ENCODE data around the gene KRTAP10-2. TPM values are rescaled to one million over a fixed set of nuclear protein-coding genes. Genes with fewer than 3 reads are reported as not detected.

The KRTAP10-2 gene
- total RNA-seq, 1 donor from 2014 or later = not detected

- Mint-ChIP-seq H3K4me1 (ENCODE audit: low read depth) (no peaks in the 10 kb centered on the region), H3K4me3 (ENCODE audit: unreplicated experiment) (no peak overlapping the region), H3K9me3 (ENCODE audit: low read depth) (no peaks in the 10 kb centered on the region), H3K36me3 (ENCODE audit: low read depth) (no peaks in the 10 kb centered on the region), H3K27me3 (ENCODE audit: low read depth) (peaks cover 6% of the 10 kb centered on the region), H3K27ac (ENCODE audit: unreplicated experiment) (no peak overlapping the region)
- peak; percentile 40 for DNase-seq (ENCODE audit: low spot score)
- no peak for TF ChIP-seq CTCF (IDR thresholded peaks at IDR 0.05)
These were observed 39.9 kb downstream of the KRTAP10-2 start for GRCh38 chr21:44511219-44511937.

- peak; percentile 75 for DNase-seq (ENCODE audit: low spot score)
- Mint-ChIP-seq H3K4me1 (ENCODE audit: low read depth) (peaks cover 5% of the 10 kb centered on the region), H3K27ac (ENCODE audit: unreplicated experiment) (no peak overlapping the region), H3K36me3 (ENCODE audit: low read depth) (no peaks in the 10 kb centered on the region), H3K4me3 (ENCODE audit: unreplicated experiment) (no peak overlapping the region), H3K9me3 (ENCODE audit: low read depth) (no peaks in the 10 kb centered on the region), H3K27me3 (ENCODE audit: low read depth) (peaks cover 7% of the 10 kb centered on the region)
- TF ChIP-seq CTCF (IDR thresholded peaks at IDR 0.05) = peak; percentile 84
These were observed 40.6 kb downstream of the KRTAP10-2 start for GRCh38 chr21:44510508-44511218.

GRCh38 chr21:44510109-44510507 lies 41.2 kb downstream of the KRTAP10-2 start:
- H3K27me3 Mint-ChIP-seq (ENCODE audit: low read depth) = peaks cover 6% of the 10 kb centered on the region
- DNase-seq (ENCODE audit: low spot score) = peak; percentile 80
- H3K4me3 Mint-ChIP-seq (ENCODE audit: unreplicated experiment) = no peak overlapping the region
- H3K27ac Mint-ChIP-seq (ENCODE audit: unreplicated experiment) = no peak overlapping the region
- no peaks in the 10 kb centered on the region for H3K9me3 Mint-ChIP-seq (ENCODE audit: low read depth)
- H3K36me3 Mint-ChIP-seq (ENCODE audit: low read depth) = no peaks in the 10 kb centered on the region
- TF ChIP-seq CTCF (IDR thresholded peaks at IDR 0.05) = no peak
- peaks cover 7% of the 10 kb centered on the region for H3K4me1 Mint-ChIP-seq (ENCODE audit: low read depth)

GRCh38 chr21:44509539-44509938 lies 41.8 kb downstream of the KRTAP10-2 start:
- no peak for TF ChIP-seq CTCF (IDR thresholded peaks at IDR 0.05)
- H3K36me3 Mint-ChIP-seq (ENCODE audit: low read depth) = no peaks in the 10 kb centered on the region
- DNase-seq (ENCODE audit: low spot score) = peak; percentile 81
- peaks cover 6% of the 10 kb centered on the region for H3K27me3 Mint-ChIP-seq (ENCODE audit: low read depth)
- H3K4me3 Mint-ChIP-seq (ENCODE audit: unreplicated experiment) = no peak overlapping the region
- no peaks in the 10 kb centered on the region for H3K9me3 Mint-ChIP-seq (ENCODE audit: low read depth)
- peaks cover 7% of the 10 kb centered on the region for H3K4me1 Mint-ChIP-seq (ENCODE audit: low read depth)
- H3K27ac Mint-ChIP-seq (ENCODE audit: unreplicated experiment) = no peak overlapping the region

- Mint-ChIP-seq H3K4me3 (ENCODE audit: unreplicated experiment) (no peak overlapping the region), H3K9me3 (ENCODE audit: low read depth) (no peaks in the 10 kb centered on the region)
These were observed 42.4 kb downstream of the KRTAP10-2 start for GRCh38 chr21:44508711-44509445.

More at GRCh38 chr21:44508711-44509445, 42.4 kb downstream of the KRTAP10-2 start:
- TF ChIP-seq CTCF (IDR thresholded peaks at IDR 0.05) = no peak
- Mint-ChIP-seq H3K4me1 (ENCODE audit: low read depth) (peaks cover 7% of the 10 kb centered on the region), H3K27ac (ENCODE audit: unreplicated experiment) (no peak overlapping the region), H3K36me3 (ENCODE audit: low read depth) (no peaks in the 10 kb centered on the region), H3K27me3 (ENCODE audit: low read depth) (peaks cover 6% of the 10 kb centered on the region)
- peak; percentile 75 for DNase-seq (ENCODE audit: low spot score)

All from chondrocyte (in vitro differentiated cells).